Ecto neural progenitor cell (in vitro differentiated cells): Measurements from ENCODE around the gene KCNG2.
"Not testable (repeated sequence)": the region's sequence is repeated elsewhere in the genome, so short reads cannot be mapped to it uniquely, and the experiment has no call there.

Source experiments
- DNase-seq: peaks from one replicate; pipeline ENCODE4 v3.0.0-alpha.2; 2018; ENCODE audit warnings: low spot score

Gene KCNG2

GRCh38 chr18:79871026-79871390, 73.3 kb downstream of the KCNG2 start:
- DNase-seq: peak; percentile 43

GRCh38 chr18:79871481-79872091, 73.8 kb downstream of the KCNG2 start:
- DNase-seq: peak; percentile 44

DNA sequence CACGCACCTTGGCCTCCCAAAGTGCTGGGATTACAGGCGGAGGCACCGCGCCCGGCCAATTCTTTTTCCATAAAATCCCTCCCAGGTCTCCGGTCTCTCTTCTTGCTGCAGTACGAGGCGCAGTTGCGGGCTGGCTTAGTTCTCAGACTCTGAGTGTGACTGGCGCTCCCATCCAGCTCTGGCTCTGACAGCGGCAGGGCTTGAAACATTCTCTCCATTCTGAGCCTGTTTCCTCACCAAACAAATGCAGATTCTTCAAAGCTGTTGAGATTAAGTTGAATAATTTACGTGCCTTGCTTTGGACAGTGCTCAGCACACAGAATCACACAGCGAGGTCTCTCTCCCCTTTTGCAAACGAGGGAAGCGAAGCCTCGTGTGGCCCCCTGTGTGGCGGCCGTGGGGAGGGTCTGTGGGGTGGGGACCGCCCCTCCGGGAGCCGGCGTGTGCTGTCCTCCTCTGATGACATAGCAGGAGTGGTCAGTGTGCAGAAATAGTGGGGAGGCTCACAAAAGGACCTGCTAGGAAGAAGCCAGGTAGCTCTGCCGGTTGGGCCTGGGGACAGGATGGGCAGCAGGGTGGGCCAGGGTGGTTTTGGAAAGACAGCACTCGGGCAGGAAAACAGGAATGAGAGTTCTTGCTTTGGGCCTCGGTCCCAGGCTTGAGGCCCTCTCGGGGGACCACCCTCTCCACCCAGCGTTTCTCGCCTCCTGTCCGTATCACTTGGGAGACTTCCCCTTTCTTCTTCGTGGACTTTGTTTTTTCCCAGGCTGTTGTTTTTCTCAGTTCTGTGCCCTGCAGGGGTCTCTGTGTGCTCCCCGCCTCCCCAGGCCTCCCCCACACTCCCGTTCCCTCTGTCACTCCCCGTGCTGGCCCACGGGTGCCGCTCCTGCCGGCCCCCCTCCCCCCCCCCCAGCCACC, 75.0 kb downstream of the KCNG2 start:
- DNase-seq: peak; percentile 39

DNA sequence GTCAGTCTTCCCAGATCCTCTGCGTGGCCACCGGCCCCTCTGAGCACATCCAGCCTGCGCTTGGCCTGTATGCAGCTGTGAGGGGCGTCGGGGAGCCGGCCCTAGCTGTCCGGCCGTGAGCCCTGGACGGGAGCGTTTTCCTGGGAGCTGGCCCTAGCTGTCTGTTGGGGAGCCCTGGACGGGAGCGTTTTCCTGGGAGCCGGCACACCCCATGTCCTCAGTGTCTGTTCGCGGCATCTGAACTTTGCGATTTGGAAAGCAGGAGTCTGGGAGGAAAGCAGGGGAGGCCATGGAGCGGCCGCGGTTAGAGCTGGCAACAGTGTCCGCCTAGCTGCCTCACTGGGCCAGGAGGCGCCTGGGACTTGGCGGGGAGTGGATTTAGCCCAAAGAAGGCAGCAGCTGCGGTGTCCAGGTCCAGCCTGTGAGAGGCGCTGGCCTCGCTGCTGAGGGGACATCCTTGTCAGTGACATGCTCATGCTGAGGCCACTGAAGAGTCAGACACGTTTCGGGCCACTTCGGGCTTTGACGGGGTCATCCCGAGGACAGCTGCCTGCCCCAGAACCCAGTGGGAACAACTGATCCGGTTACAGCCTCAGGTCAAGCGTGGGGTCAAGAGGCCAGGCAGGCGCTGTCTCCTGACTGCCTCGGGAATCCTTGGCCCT, 75.8 kb downstream of the KCNG2 start:
- DNase-seq: peak; percentile 46

- no peak for DNase-seq
Measured at GRCh38 chr18:79874553-79875530, 77.1 kb downstream of the KCNG2 start.

DNA sequence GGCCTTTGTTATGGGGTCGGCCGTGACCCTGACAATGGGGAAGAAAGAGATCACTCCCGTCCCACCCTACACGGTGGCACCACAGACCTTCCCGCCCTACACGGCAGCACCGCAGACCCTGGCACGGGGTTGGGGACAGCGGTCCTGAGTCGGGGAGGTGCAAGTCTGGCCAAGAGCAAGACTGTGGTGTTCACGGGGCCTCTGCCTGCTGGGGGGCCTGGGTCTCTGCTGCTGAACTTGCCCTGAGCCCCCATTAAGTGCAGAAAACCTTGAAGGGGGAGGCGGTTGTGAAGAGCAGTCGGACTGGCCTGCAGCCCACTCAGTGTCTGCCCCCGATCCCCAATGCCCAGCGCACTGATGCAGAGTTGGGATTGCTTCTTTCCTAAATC, 77.8 kb downstream of the KCNG2 start:
- no peak for DNase-seq

DNA sequence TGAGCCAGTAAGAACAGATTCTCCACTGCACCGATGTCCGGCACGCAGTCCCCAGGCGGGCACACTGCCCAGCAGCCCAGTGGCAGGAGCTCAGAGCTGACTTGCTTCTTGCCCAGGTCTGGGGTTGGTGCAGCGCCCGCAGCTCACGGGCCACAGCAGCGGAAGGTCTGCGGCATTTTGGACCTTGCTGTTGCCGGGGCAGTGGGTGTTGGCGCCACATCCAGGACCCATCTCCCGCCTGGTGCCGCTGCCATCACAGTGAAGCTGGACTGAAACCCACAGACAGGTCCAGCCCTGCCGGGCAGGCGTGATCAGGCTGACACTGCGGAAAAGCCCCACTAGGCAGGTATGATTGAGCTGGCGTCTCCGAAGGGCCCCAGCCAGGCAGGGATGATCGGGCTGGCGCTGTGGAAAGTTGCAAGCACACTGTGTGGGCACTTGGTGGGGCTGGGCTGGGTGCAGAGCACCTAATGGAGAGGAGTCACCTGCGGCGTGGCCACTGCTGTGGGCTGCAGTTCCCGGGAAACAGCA, 78.3 kb downstream of the KCNG2 start:
- peak; percentile 32 for DNase-seq

DNA sequence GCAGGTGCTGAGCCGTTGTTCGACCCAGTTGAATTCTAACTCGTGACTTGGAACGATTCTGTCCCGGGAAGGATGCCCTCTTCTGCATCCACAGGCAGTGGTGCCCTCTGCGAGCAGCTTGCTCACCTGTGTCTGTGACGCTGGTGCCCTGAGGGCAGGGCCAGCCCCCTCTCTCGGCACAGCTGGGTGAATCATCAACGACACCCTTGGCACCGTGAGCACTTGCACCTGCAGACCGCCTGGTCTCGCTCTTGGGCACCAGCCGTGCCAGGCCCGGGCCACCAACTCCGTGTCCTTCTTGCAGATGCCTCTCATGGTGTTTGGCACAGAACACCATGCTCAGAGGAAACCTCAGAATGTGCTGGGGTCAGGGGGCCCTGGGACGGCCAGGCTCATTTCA, 78.8 kb downstream of the KCNG2 start:
- DNase-seq: peak; percentile 40

- no peak for DNase-seq
Measured at GRCh38 chr18:79877163-79878091, 79.7 kb downstream of the KCNG2 start.

DNA sequence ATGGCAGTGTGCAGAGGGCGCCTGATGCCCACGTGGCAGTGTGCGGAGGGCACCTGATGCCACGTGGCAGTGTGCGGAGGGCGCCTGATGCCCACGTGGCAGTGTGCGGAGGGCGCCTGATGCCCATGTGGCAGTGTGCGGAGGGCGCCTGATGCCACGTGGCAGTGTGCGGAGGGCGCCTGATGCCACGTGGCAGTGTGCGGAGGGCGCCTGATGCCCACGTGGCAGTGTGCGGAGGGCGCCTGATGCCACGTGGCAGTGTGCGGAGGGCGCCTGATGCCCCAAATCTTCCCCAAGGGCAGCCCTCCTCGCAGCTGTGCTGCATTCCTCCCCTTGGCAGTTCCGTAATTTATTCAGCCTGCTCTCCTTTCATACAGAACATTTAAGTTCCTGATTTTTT, 80.5 kb downstream of the KCNG2 start:
- not testable (repeated sequence) for DNase-seq

DNA sequence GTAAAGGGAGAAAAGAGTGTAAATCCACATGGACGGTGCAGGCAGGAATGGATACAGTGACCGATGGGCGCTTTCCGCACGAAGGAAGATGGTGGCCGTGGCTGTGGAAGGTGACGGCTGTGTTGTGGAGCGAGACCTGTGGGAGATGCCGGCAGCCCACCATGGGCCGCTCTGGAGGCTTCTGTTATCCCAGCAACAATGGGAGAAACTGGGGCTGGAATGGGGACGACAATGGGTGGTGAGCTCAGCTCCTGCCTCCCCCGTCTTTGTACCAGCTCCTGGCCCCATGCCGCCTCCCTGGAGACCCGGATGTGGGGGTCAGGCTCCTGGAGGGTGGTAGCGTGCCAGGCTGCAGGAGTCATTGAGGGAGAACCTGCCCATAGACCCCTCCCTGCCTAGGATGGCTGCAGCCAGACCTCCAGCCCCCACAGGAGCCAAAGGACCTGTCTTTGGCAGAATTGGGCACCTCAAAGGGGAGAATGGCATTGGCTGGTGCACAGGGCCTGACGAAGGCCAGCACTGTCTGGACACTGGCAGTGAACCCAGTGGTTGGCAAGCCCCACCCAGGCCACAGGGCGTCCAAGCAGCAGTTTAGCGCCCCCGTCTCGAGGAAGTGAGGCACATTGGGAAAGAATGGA, 81.1 kb downstream of the KCNG2 start:
- no peak for DNase-seq

DNA sequence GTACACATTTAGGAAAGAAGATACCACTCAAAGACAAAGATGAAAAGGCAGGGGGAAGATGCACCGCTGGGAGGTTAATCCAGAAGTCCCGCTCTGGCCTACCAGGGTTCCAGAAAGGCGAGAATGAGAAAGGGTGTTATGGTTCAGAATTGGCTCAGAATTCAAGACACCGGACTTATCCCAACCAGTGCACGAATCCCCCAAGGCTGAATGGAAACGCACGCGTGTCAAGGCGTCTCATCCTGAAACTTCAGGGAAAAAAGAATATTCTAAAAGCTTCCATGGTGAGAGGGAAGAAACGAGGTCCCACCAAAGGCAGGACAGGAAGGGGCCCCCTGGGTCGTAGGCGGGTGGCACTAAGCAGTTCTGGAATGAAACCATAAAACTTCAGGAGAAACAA, 81.8 kb downstream of the KCNG2 start:
- no peak for DNase-seq

DNA sequence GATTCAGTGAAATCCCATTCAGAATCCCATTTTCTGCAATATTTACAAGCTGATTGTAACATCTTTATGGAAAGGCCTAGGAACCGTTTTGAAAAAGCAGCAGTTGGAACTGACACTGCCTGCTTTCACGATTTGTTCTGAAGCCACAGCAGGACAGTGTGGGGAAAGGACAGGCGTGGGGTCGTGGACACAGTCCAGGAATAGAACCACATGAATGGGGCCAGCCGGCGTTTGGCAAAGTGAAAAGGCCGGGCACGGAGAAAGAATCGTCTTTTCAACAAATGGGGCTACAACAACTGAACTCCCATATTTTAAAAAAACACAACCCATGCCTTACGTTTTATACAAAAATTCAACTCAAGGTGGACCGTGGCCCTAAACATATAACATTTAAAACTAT, 84.0 kb downstream of the KCNG2 start:
- DNase-seq: no peak

GRCh38 chr18:79882522-79883241, 84.9 kb downstream of the KCNG2 start:
- no peak for DNase-seq

GRCh38 chr18:79883461-79884293, 85.9 kb downstream of the KCNG2 start:
- DNase-seq: no peak

DNA sequence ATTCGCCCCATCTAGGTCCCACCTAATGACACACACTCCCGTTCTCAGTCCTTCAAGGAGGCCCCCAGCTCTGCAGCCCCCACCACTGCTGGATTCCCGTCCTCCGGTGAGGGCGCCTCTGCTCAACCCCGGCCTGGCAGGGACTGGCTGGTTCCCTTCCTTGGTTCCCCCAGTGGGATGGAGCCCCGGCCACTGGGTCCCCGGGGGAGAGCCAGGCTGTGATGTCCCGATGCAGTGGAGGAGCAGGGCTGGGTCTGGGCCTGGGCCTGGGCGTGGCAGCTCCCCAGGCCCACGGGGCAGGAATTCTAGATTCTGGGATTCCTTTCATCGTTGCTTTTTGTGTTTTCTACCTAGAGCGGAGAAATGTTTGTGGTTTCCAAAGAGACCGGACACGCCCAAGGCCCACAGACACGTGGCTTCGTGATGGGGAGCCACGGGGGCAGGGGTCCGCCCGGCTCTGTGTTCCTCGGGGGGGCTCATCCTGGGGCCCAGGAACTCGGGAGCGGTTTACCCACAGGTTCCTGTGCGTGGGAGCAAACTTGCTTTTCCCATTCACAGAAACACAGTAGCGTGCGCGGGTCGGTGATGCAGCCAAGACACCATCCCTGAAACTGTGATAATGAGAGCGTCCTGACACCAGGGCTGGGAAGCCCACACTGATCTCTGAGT, 86.7 kb downstream of the KCNG2 start:
- DNase-seq: no peak

GRCh38 chr18:79884963-79885728, 87.4 kb downstream of the KCNG2 start:
- DNase-seq: no peak
